ENCODE data around the gene PRCP.

Gene PRCP

DNA sequence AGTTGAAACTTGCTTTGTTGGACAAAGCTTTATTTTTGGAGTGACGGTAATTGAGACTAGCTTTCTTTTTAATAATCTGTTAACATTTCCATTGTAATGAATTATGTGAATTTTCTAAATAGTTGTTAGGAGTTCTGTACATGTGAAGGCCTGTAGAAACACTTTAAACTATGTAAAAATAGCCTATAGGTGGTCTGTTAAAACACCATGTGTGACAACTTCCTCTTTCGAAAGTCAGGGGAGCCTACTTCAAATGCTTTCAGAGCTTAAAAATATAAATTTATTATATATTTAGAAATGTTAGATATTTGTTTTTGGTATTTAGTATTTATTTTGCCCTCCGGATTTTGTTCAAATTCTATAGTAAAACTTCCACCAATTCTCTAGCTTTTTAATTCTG lies 30.0 kb upstream of the PRCP start:
- H3K79me2 ChIP-seq (ENCODE audit: control insufficient read depth, insufficient read depth, low read length, poor library complexity), result no peaks in the 10 kb centered on the region
- H3K4me1 ChIP-seq (ENCODE audit: control insufficient read depth in 1 of 2, insufficient read depth in 2 of 2, low read length in 2 of 2), result no peaks in the 10 kb centered on the region
- no peak overlapping the region for H2AFZ ChIP-seq (ENCODE audit: insufficient read depth, low read length, poor library complexity)
- H3K4me3 ChIP-seq (ENCODE audit: low read depth, low read length), result no peak overlapping the region
- H2AK5ac ChIP-seq (ENCODE audit: low read length), result no peak overlapping the region
- no peak overlapping the region for H3K4me2 ChIP-seq (ENCODE audit: low read length)
- H3K18ac ChIP-seq (ENCODE audit: low read length), result no peak overlapping the region
- H3K27me3 ChIP-seq (ENCODE audit: insufficient read depth, low read length), result no peaks in the 10 kb centered on the region
- no peaks in the 10 kb centered on the region for H3K9me3 ChIP-seq (ENCODE audit: insufficient read depth, low read depth, low read length)
- H3K9ac ChIP-seq (ENCODE audit: low read length), result no peak overlapping the region
- H3K23ac ChIP-seq (ENCODE audit: low read length), result no peak overlapping the region
- no peak overlapping the region for H4K91ac ChIP-seq (ENCODE audit: low read depth, low read length)
- no peaks in the 10 kb centered on the region for H3K79me1 ChIP-seq (ENCODE audit: low read length)
- no peak overlapping the region for H2BK5ac ChIP-seq (ENCODE audit: low read depth, low read length, poor library complexity)
- no peak overlapping the region for H3K4ac ChIP-seq (ENCODE audit: low read depth, low read length)
- H3K14ac ChIP-seq (ENCODE audit: low read length), result no peak overlapping the region
- no peak overlapping the region for H4K12ac ChIP-seq (ENCODE audit: low read depth, low read length)
- H3K27ac ChIP-seq (ENCODE audit: low read depth, low read length), result no peak overlapping the region
- no CpG with 5 or more reads among the region's 3 CpGs for WGBS (ENCODE audit: extremely low coverage, insufficient coverage, insufficient read length)
- H3K36me3 ChIP-seq (ENCODE audit: control insufficient read depth in 1 of 2, insufficient read depth in 2 of 2, low read length in 2 of 2), result peaks cover 0 to 4% of the 10 kb centered on the region in 2 experiments
- DNase-seq, result no peak
- H2BK12ac ChIP-seq (ENCODE audit: low read length), result no peak overlapping the region
- no peak overlapping the region for H2BK120ac ChIP-seq (ENCODE audit: insufficient read depth, low read length, poor library complexity)
- H4K8ac ChIP-seq (ENCODE audit: low read depth, low read length), result no peak overlapping the region

- H4K12ac ChIP-seq (ENCODE audit: low read depth, low read length), result no peak overlapping the region
- no peak overlapping the region for H3K27ac ChIP-seq (ENCODE audit: low read depth, low read length)
- H3K14ac ChIP-seq (ENCODE audit: low read length), result no peak overlapping the region
- DNase-seq, result no peak
- no CpG with 5 or more reads among the region's 10 CpGs for WGBS (ENCODE audit: extremely low coverage, insufficient coverage, insufficient read length)
- no peak overlapping the region for H3K4me3 ChIP-seq (ENCODE audit: low read depth, low read length)
- no peak overlapping the region for H2BK5ac ChIP-seq (ENCODE audit: low read depth, low read length, poor library complexity)
- no peak overlapping the region for H2BK120ac ChIP-seq (ENCODE audit: insufficient read depth, low read length, poor library complexity)
- H3K23ac ChIP-seq (ENCODE audit: low read length), result no peak overlapping the region
- peaks cover 2 to 4% of the 10 kb centered on the region in 2 experiments for H3K36me3 ChIP-seq (ENCODE audit: control insufficient read depth in 1 of 2, insufficient read depth in 2 of 2, low read length in 2 of 2)
- H3K9me3 ChIP-seq (ENCODE audit: insufficient read depth, low read depth, low read length), result no peaks in the 10 kb centered on the region
- H2AK5ac ChIP-seq (ENCODE audit: low read length), result no peak overlapping the region
- H3K27me3 ChIP-seq (ENCODE audit: insufficient read depth, low read length), result no peaks in the 10 kb centered on the region
- no peak overlapping the region for H4K91ac ChIP-seq (ENCODE audit: low read depth, low read length)
- no peak overlapping the region for H4K8ac ChIP-seq (ENCODE audit: low read depth, low read length)
- H3K4ac ChIP-seq (ENCODE audit: low read depth, low read length), result no peak overlapping the region
- H3K79me2 ChIP-seq (ENCODE audit: control insufficient read depth, insufficient read depth, low read length, poor library complexity), result no peaks in the 10 kb centered on the region
- H2BK12ac ChIP-seq (ENCODE audit: low read length), result no peak overlapping the region
- no peak overlapping the region for H3K9ac ChIP-seq (ENCODE audit: low read length)
- H3K18ac ChIP-seq (ENCODE audit: low read length), result no peak overlapping the region
- H3K4me2 ChIP-seq (ENCODE audit: low read length), result no peak overlapping the region
- H2AFZ ChIP-seq (ENCODE audit: insufficient read depth, low read length, poor library complexity), result no peak overlapping the region
- H3K79me1 ChIP-seq (ENCODE audit: low read length), result no peaks in the 10 kb centered on the region
- no peaks in the 10 kb centered on the region for H3K4me1 ChIP-seq (ENCODE audit: control insufficient read depth in 1 of 2, insufficient read depth in 2 of 2, low read length in 2 of 2)
These were observed 28.9 kb upstream of the PRCP start for GRCh38 chr11:82929121-82929520.

- Histone ChIP-seq H3K4me1 (ENCODE audit: control insufficient read depth in 1 of 2, insufficient read depth in 2 of 2, low read length in 2 of 2) (peaks cover 4 to 5% of the 10 kb centered on the region in 2 experiments), H3K18ac (ENCODE audit: low read length) (no peak overlapping the region), H2BK12ac (ENCODE audit: low read length) (no peak overlapping the region), H3K9me3 (ENCODE audit: insufficient read depth, low read depth, low read length) (no peaks in the 10 kb centered on the region), H3K27ac (ENCODE audit: low read depth, low read length) (no peak overlapping the region), H2BK5ac (ENCODE audit: low read depth, low read length, poor library complexity) (no peak overlapping the region), H4K8ac (ENCODE audit: low read depth, low read length) (no peak overlapping the region), H3K27me3 (ENCODE audit: insufficient read depth, low read length) (no peaks in the 10 kb centered on the region), H4K12ac (ENCODE audit: low read depth, low read length) (no peak overlapping the region), H3K79me1 (ENCODE audit: low read length) (peaks cover 4% of the 10 kb centered on the region), H3K36me3 (ENCODE audit: control insufficient read depth in 1 of 2, insufficient read depth in 2 of 2, low read length in 2 of 2) (peaks cover 1 to 2% of the 10 kb centered on the region in 2 experiments), H3K14ac (ENCODE audit: low read length) (no peak overlapping the region), H4K91ac (ENCODE audit: low read depth, low read length) (no peak overlapping the region), H3K79me2 (ENCODE audit: control insufficient read depth, insufficient read depth, low read length, poor library complexity) (no peaks in the 10 kb centered on the region), H2BK120ac (ENCODE audit: insufficient read depth, low read length, poor library complexity) (no peak overlapping the region), H2AFZ (ENCODE audit: insufficient read depth, low read length, poor library complexity) (no peak overlapping the region), H3K4ac (ENCODE audit: low read depth, low read length) (no peak overlapping the region), H3K4me3 (ENCODE audit: low read depth, low read length) (no peak overlapping the region), H3K9ac (ENCODE audit: low read length) (no peak overlapping the region), H3K4me2 (ENCODE audit: low read length) (no peak overlapping the region), H3K23ac (ENCODE audit: low read length) (no peak overlapping the region), H2AK5ac (ENCODE audit: low read length) (no peak overlapping the region)
- peak; percentile 27 to 82 for DNase-seq
These were observed 27.1 kb upstream of the PRCP start for GRCh38 chr11:82927264-82927880.

DNA sequence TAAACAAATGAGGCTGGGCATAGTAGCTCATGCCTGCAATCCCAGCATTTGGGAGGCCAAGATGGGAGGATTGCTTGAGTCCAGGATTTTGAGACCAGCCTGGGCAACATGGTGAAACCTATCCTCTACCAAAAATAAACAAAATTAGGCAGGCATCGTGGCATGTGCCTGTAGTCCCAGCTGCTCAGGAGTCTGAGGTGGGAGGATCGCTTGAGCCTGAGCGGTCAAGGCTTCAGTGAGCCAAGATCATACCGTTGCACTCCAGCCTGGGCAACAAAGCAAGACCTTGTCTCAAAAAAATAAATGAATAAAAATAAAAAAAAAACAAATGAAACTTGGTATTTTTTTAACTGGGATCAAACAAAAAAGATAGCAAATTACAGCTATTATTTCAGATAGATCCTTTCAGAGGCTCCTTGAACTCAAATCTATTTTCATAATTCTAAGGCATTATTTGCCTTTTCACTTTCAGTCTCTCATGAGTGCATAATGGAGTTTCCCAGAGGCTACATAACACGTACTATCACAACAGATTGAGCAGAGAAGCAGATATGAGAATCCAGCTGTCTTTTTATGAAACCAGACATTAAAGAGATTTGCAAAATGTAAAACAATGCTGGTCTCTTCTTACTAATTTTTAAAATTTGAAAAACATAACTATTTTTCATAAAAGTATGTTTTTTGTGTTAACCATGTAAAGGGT lies 24.4 kb upstream of the PRCP start:
- Histone ChIP-seq H3K18ac (ENCODE audit: low read length) (no peak overlapping the region), H3K14ac (ENCODE audit: low read length) (no peak overlapping the region), H4K8ac (ENCODE audit: low read depth, low read length) (no peak overlapping the region), H3K4me2 (ENCODE audit: low read length) (no peak overlapping the region), H3K4ac (ENCODE audit: low read depth, low read length) (no peak overlapping the region), H3K27me3 (ENCODE audit: insufficient read depth, low read length) (no peaks in the 10 kb centered on the region), H2AFZ (ENCODE audit: insufficient read depth, low read length, poor library complexity) (no peak overlapping the region), H3K4me3 (ENCODE audit: low read depth, low read length) (no peak overlapping the region), H3K9ac (ENCODE audit: low read length) (no peak overlapping the region), H2AK5ac (ENCODE audit: low read length) (peak overlapping the region; percentile 37), H3K36me3 (ENCODE audit: control insufficient read depth in 1 of 2, insufficient read depth in 2 of 2, low read length in 2 of 2) (peaks cover 0 to 2% of the 10 kb centered on the region in 2 experiments), H3K79me2 (ENCODE audit: control insufficient read depth, insufficient read depth, low read length, poor library complexity) (no peaks in the 10 kb centered on the region), H3K4me1 (ENCODE audit: control insufficient read depth in 1 of 2, insufficient read depth in 2 of 2, low read length in 2 of 2) (peaks cover 4 to 5% of the 10 kb centered on the region in 2 experiments), H4K91ac (ENCODE audit: low read depth, low read length) (peak overlapping the region; percentile 37), H2BK5ac (ENCODE audit: low read depth, low read length, poor library complexity) (no peak overlapping the region), H3K79me1 (ENCODE audit: low read length) (peaks cover 4% of the 10 kb centered on the region), H2BK120ac (ENCODE audit: insufficient read depth, low read length, poor library complexity) (peak overlapping the region; percentile 33), H3K23ac (ENCODE audit: low read length) (no peak overlapping the region), H4K12ac (ENCODE audit: low read depth, low read length) (no peak overlapping the region), H3K27ac (ENCODE audit: low read depth, low read length) (no peak overlapping the region), H3K9me3 (ENCODE audit: insufficient read depth, low read depth, low read length) (no peaks in the 10 kb centered on the region), H2BK12ac (ENCODE audit: low read length) (no peak overlapping the region)
- no CpG with 5 or more reads among the region's 5 CpGs for WGBS (ENCODE audit: extremely low coverage, insufficient coverage, insufficient read length)
- DNase-seq, result no peak

Measured in trophoblast cell (in vitro differentiated cells and primary cell).